ENCODE measurements around the gene GNAI3. TPM values are rescaled to one million over a fixed set of nuclear protein-coding genes. Genes with fewer than 3 reads are reported as not detected.

GNAI3 gene
- total and polyA plus RNA-seq, 8 donors, result 1.1 to 3.9 (median 2.8) TPM

DNA sequence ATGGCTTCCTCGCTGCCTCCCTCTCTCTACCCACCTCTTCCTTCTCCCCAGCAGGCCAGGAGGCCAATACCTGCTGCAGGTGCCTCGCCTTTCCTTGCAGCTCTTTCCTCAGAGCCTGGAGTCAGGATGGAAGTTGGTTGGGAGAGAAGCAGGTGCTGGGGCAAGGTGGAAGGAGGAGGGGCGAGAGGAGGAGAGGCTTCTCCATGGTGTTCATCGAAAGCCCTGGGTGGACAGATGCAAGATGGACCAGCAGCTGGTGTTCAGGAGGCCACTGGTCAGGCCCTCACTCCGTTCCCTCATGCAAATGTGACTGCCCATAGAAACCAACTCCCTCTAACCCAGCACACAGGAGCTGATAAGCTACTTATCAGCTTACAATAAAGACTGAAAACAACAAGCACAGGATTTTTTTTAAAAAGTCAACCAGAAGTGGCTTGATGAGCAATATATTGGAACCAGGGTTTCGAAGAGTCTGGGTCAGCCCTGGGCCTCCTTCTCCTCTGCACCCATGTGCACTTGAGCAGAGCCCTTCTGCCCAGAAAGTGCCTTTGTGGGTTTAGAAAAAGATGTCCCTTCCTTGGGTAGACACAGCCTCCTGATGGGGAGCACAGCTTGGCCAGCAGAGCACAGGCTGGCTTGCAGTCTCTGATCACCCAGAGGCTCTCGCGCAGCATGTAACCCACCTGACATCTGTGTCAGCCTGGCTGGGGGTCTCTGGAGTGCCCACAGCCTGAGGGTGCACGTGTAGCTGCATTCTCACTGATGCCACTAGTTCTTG, 90.8 kb downstream of the GNAI3 start:
- peaks cover 0 to 6% (median 0%) of the 10 kb centered on the region in 3 donors for H3K4me1 ChIP-seq
- no peaks in the 10 kb centered on the region for H3K27me3 ChIP-seq
- ATAC-seq (no peak), DNase-seq (no peak), FAIRE-seq (no peak)
- H3K4me3 ChIP-seq, result no peak overlapping the region
- H3K27ac ChIP-seq, result no peak overlapping the region
- TF ChIP-seq, protein P1, sequence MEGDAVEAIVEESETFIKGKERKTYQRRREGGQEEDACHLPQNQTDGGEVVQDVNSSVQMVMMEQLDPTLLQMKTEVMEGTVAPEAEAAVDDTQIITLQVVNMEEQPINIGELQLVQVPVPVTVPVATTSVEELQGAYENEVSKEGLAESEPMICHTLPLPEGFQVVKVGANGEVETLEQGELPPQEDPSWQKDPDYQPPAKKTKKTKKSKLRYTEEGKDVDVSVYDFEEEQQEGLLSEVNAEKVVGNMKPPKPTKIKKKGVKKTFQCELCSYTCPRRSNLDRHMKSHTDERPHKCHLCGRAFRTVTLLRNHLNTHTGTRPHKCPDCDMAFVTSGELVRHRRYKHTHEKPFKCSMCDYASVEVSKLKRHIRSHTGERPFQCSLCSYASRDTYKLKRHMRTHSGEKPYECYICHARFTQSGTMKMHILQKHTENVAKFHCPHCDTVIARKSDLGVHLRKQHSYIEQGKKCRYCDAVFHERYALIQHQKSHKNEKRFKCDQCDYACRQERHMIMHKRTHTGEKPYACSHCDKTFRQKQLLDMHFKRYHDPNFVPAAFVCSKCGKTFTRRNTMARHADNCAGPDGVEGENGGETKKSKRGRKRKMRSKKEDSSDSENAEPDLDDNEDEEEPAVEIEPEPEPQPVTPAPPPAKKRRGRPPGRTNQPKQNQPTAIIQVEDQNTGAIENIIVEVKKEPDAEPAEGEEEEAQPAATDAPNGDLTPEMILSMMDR (IDR thresholded peaks at IDR 0.05), result no peak
- no peaks in the 10 kb centered on the region for H3K9me3 ChIP-seq
- intact Hi-C loops (cut with DNase I), result loop anchor here (5.0 to 10.0 kb wide), 4 partner anchors 94 to 346 kb away; partner anchors contain the start of genes AHCYL1 (in 2 of the 3) and GNAI3 (in 1 of the 3)
- no peaks in the 10 kb centered on the region for H3K36me3 ChIP-seq
- 74 to 81% methylated on average over 9 of the region's 9 CpGs for WGBS, 2 donors

DNA sequence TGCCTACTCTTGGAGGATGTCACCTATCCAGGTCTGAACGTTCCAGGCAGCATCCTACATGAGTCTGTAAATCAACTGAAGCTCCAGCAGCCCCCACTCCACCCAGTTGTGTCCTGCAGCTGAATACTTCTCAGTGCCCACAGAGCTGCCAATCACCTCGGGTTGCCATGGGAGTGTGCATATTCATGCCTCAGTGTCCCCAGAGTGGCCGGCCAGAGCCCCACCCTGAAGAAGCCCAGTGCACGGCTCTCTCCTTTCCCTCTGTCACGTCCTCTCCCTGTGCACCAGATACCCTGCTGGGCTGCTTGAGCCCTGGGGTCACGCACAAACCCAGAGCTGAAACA, 91.4 kb downstream of the GNAI3 start:
- WGBS, 2 donors, result 37 to 41% methylated on average over 6 of the region's 6 CpGs
- intact Hi-C loops (cut with DNase I), result loop anchor here (5.0 to 10.0 kb wide), 4 partner anchors 95 to 345 kb away; partner anchors contain the start of genes AHCYL1 (in 2 of the 3) and GNAI3 (in 1 of the 3)
- peaks cover 0 to 6% (median 0%) of the 10 kb centered on the region in 3 donors for H3K4me1 ChIP-seq
- no peaks in the 10 kb centered on the region for H3K27me3 ChIP-seq
- peak in 1 of 6 donors; percentile 6 for DNase-seq
- H3K4me3 ChIP-seq, result no peak overlapping the region
- no peak for ATAC-seq
- no peak overlapping the region for H3K27ac ChIP-seq
- TF ChIP-seq, protein P1 (IDR thresholded peaks at IDR 0.05), result no peak
- H3K9me3 ChIP-seq, result no peaks in the 10 kb centered on the region
- no peaks in the 10 kb centered on the region for H3K36me3 ChIP-seq
- no peak for FAIRE-seq

DNA sequence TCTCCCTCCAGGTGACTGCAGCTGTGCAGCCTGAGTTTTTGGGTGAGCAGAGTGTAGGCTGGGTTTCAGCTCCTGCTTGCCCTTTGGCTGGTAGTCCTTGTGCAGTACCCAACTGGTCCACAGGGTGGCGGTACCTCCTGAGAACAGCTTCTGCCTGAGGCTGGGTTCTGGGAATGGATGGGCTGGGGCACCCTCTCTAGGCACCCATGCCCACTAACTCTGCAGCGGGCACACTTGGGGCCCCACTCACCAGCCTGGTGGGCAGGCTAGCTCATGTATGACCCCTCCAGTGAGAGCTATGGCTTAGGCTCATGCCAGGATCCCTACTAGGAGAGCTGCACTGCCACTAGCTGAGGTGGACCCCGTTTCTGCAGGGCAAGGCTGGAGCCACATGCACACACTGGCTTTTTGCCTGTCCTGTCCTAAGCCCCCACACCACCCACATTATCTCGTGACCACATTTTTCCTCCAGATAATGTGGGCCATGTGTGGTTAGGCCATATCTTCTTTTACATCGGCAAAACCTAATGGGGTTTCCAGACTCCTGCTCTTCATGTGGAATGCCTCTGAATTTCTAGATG, 92.0 kb downstream of the GNAI3 start:
- no peaks in the 10 kb centered on the region for H3K27me3 ChIP-seq
- H3K4me1 ChIP-seq, result peaks cover 0 to 6% (median 0%) of the 10 kb centered on the region in 3 donors
- intact Hi-C loops (cut with DNase I), result loop anchor here in 1 of 3 donors (5.0 kb wide), 1 partner anchor 132 kb away; no protein-coding TSS in a partner anchor
- H3K36me3 ChIP-seq, result no peaks in the 10 kb centered on the region
- H3K27ac ChIP-seq, result no peak overlapping the region
- WGBS, 2 donors, result 36 to 41% methylated on average over 5 of the region's 5 CpGs
- TF ChIP-seq, protein P1 (IDR thresholded peaks at IDR 0.05), result peak; percentile 92 to 99 (median 94)
- ATAC-seq (peak; percentile 62 to 89 (median 84)), FAIRE-seq (no peak), DNase-seq (peak; percentile 66 to 99 (median 91))
- no peaks in the 10 kb centered on the region for H3K9me3 ChIP-seq
- no peak overlapping the region for H3K4me3 ChIP-seq

DNA sequence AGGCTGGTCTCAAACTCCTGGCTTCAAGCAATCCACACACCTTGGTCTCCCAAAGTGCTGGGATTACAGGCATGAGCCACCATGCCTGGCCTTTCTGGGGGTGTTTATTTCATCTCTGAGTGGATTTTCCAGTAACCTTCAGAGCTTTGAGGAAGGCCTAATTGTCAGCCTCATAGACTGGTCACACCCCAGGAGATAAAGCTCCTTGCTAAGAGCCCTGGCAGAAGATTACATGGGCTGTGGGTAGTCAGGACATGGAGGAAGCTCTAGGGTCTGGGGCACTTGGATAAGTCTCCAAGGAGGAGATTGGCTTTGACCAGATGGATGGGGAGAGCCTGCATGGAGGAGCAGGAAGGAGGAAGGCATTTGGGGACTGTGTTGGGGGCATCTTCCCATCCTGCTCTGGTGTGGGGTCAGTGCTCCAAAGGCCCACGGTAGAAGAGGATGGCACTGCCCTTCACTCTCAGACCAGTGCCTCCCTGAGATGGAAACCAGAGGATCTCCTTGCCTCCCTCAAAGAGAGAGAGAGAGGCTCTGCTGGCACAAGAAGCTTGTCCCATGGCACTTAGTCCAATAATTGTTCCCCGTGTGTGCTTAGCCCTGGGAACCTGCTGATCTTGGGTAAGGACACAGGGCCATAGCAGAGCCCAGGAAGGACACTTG, 92.8 kb downstream of the GNAI3 start:
- Histone ChIP-seq H3K4me3 (no peak overlapping the region), H3K9me3 (no peaks in the 10 kb centered on the region), H3K36me3 (no peaks in the 10 kb centered on the region), H3K27ac (no peak overlapping the region), H3K4me1 (peaks cover 0 to 6% (median 0%) of the 10 kb centered on the region in 3 donors), H3K27me3 (no peaks in the 10 kb centered on the region)
- intact Hi-C loops (cut with DNase I), result loop anchor here in 1 of 3 donors (5.0 kb wide), 1 partner anchor 131 kb away; no protein-coding TSS in a partner anchor
- DNase-seq (no peak), FAIRE-seq (no peak), ATAC-seq (no peak)
- 62 to 77% methylated on average over 2 of the region's 2 CpGs for WGBS, 2 donors
- TF ChIP-seq, protein P1 (IDR thresholded peaks at IDR 0.05), result no peak

Measured in pancreas (tissue), 10 donors.